GM23338 (cell line): ENCODE results near the gene FKBP1A. TPM values are rescaled to one million over a fixed set of nuclear protein-coding genes. Genes with fewer than 3 reads are reported as not detected.

Experiments used
- ATAC-seq: fragments of 200-7000 bp; cut with Tn5 transposase; 3 replicates; pipeline ENCODE4 v1.9.1; 2020
- DNase-seq: peaks from one replicate; pipeline ENCODE4 v3.0.0-alpha.2; 2015; ENCODE audit warnings: low spot score
- H2AFZ ChIP-seq: fragments of 200-600 bp; sonication (generic); 2 replicates; pipeline ENCODE4 v1.8.0; 2016; ENCODE audit warnings: antibody characterized with exemption, mild to moderate bottlenecking, moderate library complexity
- H3F3A ChIP-seq: fragments of 200-600 bp; sonication (generic); replicated peaks from 2 replicates; pipeline ENCODE4 v1.8.0; 2017; ENCODE audit warnings: antibody characterized with exemption, mixed run types, low read depth
- H3K27ac ChIP-seq: fragments of 200-600 bp; sonication (generic); 2 replicates; pipeline ENCODE4 v1.6.1; 2016; ENCODE audit warnings: low read depth
- H3K27me3 ChIP-seq: fragments of 200-600 bp; sonication (generic); 2 replicates; pipeline ENCODE4 v1.8.0; 2016; ENCODE audit warnings: mild to moderate bottlenecking, mixed run types, moderate library complexity; ENCODE audit not compliant: insufficient read depth
- H3K36me3 ChIP-seq: fragments of 200-600 bp; sonication (generic); 2 replicates; pipeline ENCODE4 v1.8.0; 2016; ENCODE audit warnings: mild to moderate bottlenecking; ENCODE audit not compliant: insufficient read depth
- H3K4me1 ChIP-seq: fragments of 200-600 bp; sonication (generic); 2 replicates; pipeline ENCODE4 v1.8.0; 2016; ENCODE audit warnings: mild to moderate bottlenecking, moderate library complexity; ENCODE audit not compliant: insufficient read depth
- H3K4me2 ChIP-seq: fragments of 200-600 bp; sonication (generic); 2 replicates; pipeline ENCODE4 v1.7.1; 2017; ENCODE audit warnings: mixed run types
- H3K4me3 ChIP-seq: fragments of 200-600 bp; sonication (generic); 2 replicates; pipeline ENCODE4 v1.6.1; 2016; ENCODE audit warnings: mixed run types
- H3K79me2 ChIP-seq: fragments of 200-600 bp; sonication (generic); replicated peaks from 2 replicates; pipeline ENCODE4 v1.8.0; 2017; ENCODE audit warnings: mild to moderate bottlenecking; ENCODE audit not compliant: insufficient read depth
- H3K9me2 ChIP-seq: fragments of 200-600 bp; sonication (generic); 2 replicates; pipeline ENCODE4 v1.8.0; 2017; ENCODE audit not compliant: insufficient read depth
- H4K20me1 ChIP-seq: fragments of 200-600 bp; sonication (generic); replicated peaks from 2 replicates; pipeline ENCODE4 v1.8.0; 2017; ENCODE audit warnings: mild to moderate bottlenecking; ENCODE audit not compliant: insufficient read depth
- H3K27ac Mint-ChIP-seq: 2 replicates; pipeline ENCODE4 v1.8.0; 2020; ENCODE audit warnings: inconsistent platforms, mild to moderate bottlenecking, moderate library complexity, mixed read lengths
- H3K27me3 Mint-ChIP-seq: 3 replicates; pipeline ENCODE4 v1.8.0; 2022; ENCODE audit warnings: low read depth, mild to moderate bottlenecking, moderate library complexity, mixed read lengths, inconsistent platforms; ENCODE audit not compliant: insufficient read depth, poor library complexity
- H3K36me3 Mint-ChIP-seq: 3 replicates; pipeline ENCODE4 v1.8.0; 2021; ENCODE audit warnings: low read depth, mild to moderate bottlenecking, inconsistent platforms, moderate library complexity, mixed read lengths
- H3K4me1 Mint-ChIP-seq: 3 replicates; pipeline ENCODE4 v1.8.0; 2020; ENCODE audit warnings: mild to moderate bottlenecking, inconsistent platforms, mixed read lengths
- H3K4me3 Mint-ChIP-seq: 3 replicates; pipeline ENCODE4 v1.8.0; 2021; ENCODE audit warnings: moderate library complexity, mild to moderate bottlenecking, inconsistent platforms, mixed read lengths
- H3K9me3 Mint-ChIP-seq: 3 replicates; pipeline ENCODE4 v1.8.0; 2020; ENCODE audit warnings: moderate library complexity, mild to moderate bottlenecking, inconsistent platforms, mixed read lengths
- CREB1 ChIP-seq: fragments of 250-450 bp; sonication (Bioruptor Pico); IDR thresholded peaks from 2 replicates; pipeline ENCODE4 v1.5.0; 2020; ENCODE audit warnings: low read depth, mild to moderate bottlenecking, moderate library complexity
- ETS1 ChIP-seq: IDR thresholded peaks from 2 replicates; pipeline ENCODE4 v1.6.1; 2016; ENCODE audit warnings: antibody characterized with exemption
- EZH2phosphoT487 ChIP-seq: fragments of 200-600 bp; sonication (generic); IDR thresholded peaks from one replicate; pipeline ENCODE4 v1.8.1; 2018; ENCODE audit warnings: antibody characterized with exemption; ENCODE audit not compliant: unreplicated experiment
- NANOG ChIP-seq: IDR thresholded peaks from 2 replicates; pipeline ENCODE4 v1.6.1; 2016; ENCODE audit warnings: antibody characterized with exemption, borderline replicate concordance
- REST ChIP-seq: IDR thresholded peaks from one replicate; pipeline ENCODE4 v1.6.1; 2018; ENCODE audit warnings: antibody characterized with exemption; ENCODE audit not compliant: unreplicated experiment
- ZNF331 ChIP-seq: fragments of 250-450 bp; sonication (Bioruptor Pico); IDR thresholded peaks from 2 replicates; pipeline ENCODE4 v1.5.0; 2020; ENCODE audit warnings: low read depth, mild to moderate bottlenecking, moderate library complexity
- polyA plus RNA-seq: library from polyadenylated mRNA; unstranded; fragments of >200 nt; fragmentation: Nextera tagmentation; extraction: Ambion mirVana; gene quantifications from 2 replicates; pipeline ENCODE4 v1.2.1, GENCODE V29; 2016
- total RNA-seq: library from RNA; depleted of rRNA; stranded (reverse); fragments of >200 nt; shearing (Covaris generic); gene quantifications from 2 replicates; pipeline ENCODE4 v1.2.3, GENCODE V29; 2014
- TF ChIP-seq, protein P1 (sequence below): fragments of 250-450 bp; sonication (Bioruptor Pico); IDR thresholded peaks from 2 replicates; pipeline ENCODE4 v1.5.0; 2020; ENCODE audit warnings: mild to moderate bottlenecking, moderate library complexity

The FKBP1A gene
- total and polyA plus RNA-seq, 2 experiments from 2014 or later, result 171 to 350 TPM

DNA sequence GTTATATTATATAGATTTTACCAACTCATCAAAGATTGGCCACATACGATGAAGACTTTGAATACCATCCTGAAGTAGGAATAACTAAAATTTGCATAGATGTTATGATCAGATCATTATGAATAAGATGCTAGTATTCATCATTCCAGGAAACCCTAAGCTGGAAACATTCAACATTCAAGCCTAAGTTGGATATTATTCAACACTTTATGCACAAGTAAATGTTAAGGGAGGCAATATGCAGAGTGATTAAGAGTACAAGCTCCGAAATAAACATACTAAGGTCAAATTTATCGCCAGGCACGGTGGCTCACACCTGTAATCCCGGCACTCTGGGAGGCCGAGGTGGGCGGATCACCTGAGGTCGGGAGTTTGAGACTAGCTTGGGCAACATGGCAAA lies 43.4 kb upstream of the FKBP1A start (continued):
- TF ChIP-seq REST (no peak), NANOG (no peak), ETS1 (no peak), ZNF331 (CRISPR knock-in tag) (no peak), CREB1 (CRISPR knock-in tag) (no peak), EZH2phosphoT487 (no peak)

DNA sequence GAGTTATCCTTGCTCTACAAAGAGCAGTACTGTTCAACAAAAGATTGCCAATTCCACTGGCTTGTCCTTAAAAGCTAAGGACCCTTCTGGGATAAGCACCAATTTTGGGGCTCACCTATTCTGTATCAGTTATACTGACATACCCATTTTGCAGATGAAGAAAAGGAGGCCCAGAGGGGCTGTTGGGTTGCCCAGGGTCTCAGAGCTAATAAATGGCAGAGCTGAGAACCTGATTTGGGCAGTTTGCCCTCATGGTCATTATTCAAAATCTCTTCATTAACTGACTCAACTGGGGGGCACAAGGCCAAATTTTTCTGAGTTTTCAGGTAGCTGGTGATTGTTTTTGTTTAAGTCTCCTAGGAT lies 42.5 kb upstream of the FKBP1A start:
- Mint-ChIP-seq H3K36me3 (peaks cover 36% of the 10 kb centered on the region), H3K9me3 (peaks cover 33% of the 10 kb centered on the region), H3K27me3 (peaks cover 5% of the 10 kb centered on the region), H3K4me1 (peaks cover 24% of the 10 kb centered on the region), H3K4me3 (no peak overlapping the region), H3K27ac (no peak overlapping the region)
- Histone ChIP-seq H3K27ac (no peak overlapping the region), H3K79me2 (no peaks in the 10 kb centered on the region), H3F3A (no peaks in the 10 kb centered on the region), H3K4me2 (no peak overlapping the region), H2AFZ (no peak overlapping the region), H3K4me1 (peaks cover 17% of the 10 kb centered on the region), H3K4me3 (no peak overlapping the region), H3K9me2 (no peaks in the 10 kb centered on the region), H4K20me1 (no peaks in the 10 kb centered on the region), H3K27me3 (no peaks in the 10 kb centered on the region), H3K36me3 (no peaks in the 10 kb centered on the region; the same call in 1 of the 2 replicates)
- ATAC-seq (no peak), DNase-seq (no peak)
- TF ChIP-seq, protein P1, sequence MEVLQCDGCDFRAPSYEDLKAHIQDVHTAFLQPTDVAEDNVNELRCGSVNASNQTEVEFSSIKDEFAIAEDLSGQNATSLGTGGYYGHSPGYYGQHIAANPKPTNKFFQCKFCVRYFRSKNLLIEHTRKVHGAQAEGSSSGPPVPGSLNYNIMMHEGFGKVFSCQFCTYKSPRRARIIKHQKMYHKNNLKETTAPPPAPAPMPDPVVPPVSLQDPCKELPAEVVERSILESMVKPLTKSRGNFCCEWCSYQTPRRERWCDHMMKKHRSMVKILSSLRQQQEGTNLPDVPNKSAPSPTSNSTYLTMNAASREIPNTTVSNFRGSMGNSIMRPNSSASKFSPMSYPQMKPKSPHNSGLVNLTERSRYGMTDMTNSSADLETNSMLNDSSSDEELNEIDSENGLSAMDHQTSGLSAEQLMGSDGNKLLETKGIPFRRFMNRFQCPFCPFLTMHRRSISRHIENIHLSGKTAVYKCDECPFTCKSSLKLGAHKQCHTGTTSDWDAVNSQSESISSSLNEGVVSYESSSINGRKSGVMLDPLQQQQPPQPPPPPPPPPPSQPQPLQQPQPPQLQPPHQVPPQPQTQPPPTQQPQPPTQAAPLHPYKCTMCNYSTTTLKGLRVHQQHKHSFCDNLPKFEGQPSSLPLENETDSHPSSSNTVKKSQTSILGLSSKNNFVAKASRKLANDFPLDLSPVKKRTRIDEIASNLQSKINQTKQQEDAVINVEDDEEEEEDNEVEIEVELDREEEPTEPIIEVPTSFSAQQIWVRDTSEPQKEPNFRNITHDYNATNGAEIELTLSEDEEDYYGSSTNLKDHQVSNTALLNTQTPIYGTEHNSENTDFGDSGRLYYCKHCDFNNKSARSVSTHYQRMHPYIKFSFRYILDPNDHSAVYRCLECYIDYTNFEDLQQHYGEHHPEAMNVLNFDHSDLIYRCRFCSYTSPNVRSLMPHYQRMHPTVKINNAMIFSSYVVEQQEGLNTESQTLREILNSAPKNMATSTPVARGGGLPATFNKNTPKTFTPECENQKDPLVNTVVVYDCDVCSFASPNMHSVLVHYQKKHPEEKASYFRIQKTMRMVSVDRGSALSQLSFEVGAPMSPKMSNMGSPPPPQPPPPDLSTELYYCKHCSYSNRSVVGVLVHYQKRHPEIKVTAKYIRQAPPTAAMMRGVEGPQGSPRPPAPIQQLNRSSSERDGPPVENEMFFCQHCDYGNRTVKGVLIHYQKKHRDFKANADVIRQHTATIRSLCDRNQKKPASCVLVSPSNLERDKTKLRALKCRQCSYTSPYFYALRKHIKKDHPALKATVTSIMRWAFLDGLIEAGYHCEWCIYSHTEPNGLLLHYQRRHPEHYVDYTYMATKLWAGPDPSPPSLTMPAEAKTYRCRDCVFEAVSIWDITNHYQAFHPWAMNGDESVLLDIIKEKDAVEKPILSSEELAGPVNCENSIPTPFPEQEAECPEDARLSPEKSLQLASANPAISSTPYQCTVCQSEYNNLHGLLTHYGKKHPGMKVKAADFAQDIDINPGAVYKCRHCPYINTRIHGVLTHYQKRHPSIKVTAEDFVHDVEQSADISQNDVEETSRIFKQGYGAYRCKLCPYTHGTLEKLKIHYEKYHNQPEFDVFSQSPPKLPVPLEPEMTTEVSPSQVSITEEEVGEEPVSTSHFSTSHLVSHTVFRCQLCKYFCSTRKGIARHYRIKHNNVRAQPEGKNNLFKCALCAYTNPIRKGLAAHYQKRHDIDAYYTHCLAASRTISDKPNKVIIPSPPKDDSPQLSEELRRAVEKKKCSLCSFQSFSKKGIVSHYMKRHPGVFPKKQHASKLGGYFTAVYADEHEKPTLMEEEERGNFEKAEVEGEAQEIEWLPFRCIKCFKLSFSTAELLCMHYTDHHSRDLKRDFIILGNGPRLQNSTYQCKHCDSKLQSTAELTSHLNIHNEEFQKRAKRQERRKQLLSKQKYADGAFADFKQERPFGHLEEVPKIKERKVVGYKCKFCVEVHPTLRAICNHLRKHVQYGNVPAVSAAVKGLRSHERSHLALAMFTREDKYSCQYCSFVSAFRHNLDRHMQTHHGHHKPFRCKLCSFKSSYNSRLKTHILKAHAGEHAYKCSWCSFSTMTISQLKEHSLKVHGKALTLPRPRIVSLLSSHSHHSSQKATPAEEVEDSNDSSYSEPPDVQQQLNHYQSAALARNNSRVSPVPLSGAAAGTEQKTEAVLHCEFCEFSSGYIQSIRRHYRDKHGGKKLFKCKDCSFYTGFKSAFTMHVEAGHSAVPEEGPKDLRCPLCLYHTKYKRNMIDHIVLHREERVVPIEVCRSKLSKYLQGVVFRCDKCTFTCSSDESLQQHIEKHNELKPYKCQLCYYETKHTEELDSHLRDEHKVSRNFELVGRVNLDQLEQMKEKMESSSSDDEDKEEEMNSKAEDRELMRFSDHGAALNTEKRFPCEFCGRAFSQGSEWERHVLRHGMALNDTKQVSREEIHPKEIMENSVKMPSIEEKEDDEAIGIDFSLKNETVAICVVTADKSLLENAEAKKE (CRISPR knock-in tag), result no peak
